HPDE6-E6E7 (cell line): ENCODE measurements around the gene LRRC1.

Experiments used
- DNase-seq: peaks from one replicate; pipeline ENCODE4 v3.0.0; 2011; ENCODE audit warnings: missing footprints; ENCODE audit errors: extremely low spot score

Gene LRRC1

DNA sequence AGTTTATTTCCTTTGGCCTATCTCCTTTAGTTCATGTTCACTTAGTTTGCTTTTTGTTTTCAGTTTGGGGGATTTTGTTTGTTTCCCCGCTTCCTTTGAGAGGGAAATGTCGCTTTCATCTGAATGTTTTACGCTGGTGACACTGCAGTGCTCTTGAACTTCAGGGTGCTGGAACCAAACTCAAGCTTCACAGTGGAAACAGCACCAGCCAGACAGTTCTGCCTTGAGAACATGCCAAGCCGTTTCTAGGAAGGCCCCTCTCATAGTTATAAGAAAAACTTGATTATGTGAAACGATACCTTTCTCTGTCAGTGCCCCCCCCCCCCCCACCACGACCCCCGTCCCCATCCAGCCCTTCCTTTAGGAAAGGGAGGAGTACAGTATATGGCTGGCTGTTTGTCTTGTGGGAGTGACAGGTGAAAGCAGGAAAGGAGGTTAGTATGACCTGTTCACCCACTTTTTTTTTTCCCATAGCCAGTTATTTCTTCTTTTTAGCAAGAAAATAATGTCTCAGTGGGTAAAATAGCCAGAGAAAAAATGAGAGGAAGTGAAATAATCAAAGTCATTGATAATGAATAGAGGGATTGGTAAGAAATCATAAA is 130.1 kb downstream of the LRRC1 start:
- no peak for DNase-seq

DNA sequence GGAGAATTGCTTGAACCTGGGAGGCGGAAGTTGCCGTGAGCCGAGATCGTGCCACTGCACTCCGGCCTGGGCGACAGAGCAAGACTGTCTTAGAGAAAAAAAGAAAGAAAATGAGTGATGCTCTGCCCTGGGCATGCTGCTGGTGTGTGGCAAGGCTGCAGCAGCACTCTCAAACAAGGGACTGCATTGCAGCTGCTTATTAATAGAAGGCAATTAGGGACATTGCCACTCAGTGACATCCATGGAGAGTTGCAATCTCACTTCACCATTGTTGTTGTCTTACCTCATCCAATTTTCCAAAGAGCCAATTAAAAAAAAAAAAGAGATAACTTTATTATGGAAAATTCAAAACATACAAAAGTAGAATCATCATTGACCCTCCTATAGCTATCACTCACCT is 131.1 kb downstream of the LRRC1 start:
- DNase-seq, result no peak

DNA sequence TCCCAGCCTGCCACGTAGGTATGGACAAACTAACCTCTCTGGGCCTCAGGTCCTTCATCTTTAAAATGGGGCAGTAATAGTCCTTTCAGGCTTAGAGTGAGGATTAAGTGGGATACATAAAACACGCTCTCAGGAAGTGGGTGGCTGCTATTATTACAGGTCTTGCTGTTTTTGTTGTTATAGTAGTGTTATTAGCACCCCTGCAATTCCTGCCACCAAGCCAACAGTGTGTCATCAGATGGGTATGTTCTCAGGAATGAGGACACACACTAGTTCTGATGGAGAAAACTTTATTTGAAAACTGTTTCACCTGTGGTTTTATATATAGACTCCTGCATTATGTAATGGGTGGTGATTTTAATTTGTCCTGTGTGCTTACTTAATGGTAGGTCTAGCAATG is 131.7 kb downstream of the LRRC1 start:
- DNase-seq, result no peak

DNA sequence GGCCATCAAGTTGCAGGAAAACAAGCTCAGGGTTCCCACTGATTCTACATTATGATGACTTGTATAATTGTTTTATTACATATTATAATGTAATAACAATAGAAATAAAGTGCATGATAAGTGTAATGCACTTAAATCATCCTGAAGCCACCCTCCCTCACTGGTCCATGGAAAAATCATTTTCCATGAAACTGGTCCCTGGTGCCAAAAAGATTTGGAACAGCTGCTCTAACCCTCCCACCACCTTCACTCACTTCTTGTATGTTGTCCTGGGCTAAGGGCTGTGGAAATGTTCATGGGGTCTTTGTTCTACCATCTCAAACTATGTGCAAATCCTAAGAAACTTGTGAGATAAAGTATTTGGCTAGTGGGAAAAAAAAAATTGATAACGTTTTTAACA is 133.8 kb downstream of the LRRC1 start:
- DNase-seq, result no peak

DNA sequence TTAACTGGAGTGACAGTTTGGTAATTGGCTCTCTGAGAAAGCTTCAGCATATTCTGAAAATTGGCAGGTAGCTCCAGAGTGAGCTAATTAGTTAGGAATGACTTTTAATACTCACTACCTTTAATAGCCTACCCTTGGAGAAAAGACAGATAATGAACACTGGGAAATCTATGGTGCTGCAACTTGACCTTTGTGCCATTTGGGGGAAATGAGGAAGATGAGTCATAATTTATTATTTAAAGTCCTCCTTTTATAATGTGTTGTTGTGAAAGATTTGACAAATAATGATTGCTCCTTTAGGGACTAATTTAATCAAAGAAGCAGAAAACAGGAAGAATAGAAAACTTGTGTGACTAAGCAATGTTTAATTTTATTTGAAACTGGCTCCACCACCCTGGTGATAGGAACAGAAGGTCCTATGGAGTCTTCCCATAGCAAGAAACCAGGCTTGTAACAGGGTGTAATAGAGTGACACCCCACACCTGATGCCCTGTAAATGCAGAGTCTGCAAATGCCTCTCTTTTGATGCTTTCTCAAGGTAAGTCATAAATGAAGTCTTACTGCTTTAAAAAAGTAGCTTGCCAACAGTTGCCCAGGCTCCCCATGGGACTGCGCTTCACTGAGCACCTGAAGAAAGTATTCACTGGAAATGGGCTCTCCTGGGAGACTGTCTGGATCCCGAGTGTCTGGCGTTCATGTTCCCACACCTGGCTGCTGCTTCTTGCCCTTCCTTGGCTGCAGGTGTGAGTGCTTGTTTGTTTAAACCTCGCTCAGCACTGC is 134.4 kb downstream of the LRRC1 start:
- no peak for DNase-seq

DNA sequence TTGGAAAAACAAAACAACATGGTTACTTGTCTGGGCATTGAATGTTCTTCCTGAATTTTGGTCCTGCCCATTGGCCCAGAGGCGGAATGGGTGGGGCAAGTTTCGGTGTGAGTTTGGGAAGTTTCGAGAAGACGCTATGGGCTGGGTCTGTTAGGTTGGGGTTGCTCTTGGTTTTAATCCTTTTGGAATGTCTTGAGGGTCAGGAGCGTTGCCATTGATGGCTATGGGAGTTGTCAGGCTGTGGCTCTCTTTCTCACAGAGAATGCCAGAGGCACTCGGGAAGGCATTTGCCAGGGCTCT is 135.0 kb downstream of the LRRC1 start:
- no peak for DNase-seq

DNA sequence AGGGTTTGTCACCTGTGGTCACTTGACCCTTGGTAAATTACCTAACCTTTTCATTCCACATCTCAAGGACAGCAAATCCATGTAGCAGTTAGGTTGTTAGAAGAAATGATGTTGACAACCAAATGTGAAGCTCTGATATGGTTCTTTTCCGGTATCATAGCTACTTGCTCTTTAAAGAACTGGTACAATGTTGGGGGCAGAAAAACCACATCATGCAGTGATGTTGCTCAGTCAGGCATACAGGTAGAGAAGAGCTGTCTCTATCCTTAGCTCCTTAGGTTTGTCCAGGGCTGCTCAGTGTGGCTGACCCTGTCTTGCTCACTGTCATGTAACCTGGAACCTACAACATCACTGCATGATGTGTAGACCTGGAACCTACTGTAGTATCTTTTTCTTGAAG is 135.5 kb downstream of the LRRC1 start:
- DNase-seq, result no peak

DNA sequence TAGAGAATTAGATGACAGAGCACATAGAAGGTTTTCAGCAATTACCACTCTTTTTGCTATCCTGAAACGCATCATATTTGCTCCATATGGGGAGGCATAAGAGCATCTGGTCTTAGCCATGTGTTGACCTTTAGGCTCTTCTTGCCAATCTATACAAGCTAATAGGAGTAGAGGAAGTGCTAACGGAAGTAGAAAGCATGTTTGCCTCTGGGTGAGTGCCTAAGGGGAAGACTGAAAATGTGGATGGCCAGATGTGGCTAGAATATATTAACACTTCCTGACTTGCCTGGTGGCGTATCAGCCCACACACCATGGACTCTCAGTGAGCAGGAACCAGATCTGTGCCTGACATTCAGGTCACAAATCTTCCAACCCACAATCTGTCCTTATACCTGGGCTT is 136.3 kb downstream of the LRRC1 start:
- DNase-seq, result no peak

DNA sequence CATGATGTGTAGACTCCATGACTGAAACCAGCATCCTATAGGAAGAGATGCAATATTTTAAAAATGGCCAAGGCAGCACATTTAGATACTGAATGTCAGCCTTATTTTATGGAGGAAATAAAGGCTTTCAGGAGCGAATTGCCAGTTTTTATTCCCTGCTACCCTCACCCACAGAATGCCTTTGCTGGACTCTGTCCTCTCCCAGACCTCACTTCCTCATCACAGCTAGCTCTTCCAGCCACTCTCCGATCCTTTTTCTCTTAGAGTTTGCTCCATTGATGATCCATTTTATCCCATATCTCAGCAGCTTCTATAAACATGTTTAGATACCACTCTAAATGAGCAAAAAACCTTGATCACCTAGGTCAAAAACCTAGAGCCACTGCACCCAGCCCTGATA is 137.7 kb downstream of the LRRC1 start:
- no peak for DNase-seq

DNA sequence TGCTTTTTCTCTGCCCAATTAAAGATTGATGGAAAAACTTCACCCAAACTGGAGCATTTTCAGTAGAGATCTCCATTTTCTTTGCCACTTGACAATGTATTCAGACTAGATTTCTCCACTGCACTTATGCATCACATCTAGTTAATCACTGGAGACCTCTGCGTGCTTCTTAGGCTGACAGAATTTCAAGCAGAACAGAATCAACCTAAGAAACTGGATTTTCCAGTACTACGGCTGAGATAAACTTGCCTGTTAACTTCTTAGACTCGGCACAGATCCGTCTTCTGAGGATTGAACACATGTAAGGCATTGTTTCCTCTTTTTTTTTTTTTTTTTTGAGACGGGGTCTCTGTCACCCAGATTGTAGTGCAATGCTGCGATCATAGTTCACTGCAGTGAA is 139.2 kb downstream of the LRRC1 start:
- DNase-seq, result no peak

DNA sequence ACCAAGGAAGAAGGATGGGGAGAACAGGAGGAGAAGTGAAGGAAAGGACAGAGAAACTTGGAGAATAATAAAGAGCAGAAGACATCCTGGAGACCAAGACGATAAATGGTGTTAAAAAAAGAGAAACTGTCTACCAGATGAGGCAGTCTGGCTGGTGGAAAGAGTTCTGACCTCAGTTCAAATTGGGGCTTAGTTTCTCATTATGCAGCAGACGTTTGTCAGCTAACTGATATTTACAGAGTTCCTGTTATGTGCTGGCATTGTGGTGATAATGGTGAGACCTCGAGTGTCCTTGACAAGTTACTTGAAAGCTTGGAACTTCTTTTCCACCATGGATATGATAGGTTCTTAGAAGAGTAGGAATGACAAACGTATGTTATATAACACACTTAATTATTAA is 142.7 kb downstream of the LRRC1 start:
- DNase-seq, result no peak

DNA sequence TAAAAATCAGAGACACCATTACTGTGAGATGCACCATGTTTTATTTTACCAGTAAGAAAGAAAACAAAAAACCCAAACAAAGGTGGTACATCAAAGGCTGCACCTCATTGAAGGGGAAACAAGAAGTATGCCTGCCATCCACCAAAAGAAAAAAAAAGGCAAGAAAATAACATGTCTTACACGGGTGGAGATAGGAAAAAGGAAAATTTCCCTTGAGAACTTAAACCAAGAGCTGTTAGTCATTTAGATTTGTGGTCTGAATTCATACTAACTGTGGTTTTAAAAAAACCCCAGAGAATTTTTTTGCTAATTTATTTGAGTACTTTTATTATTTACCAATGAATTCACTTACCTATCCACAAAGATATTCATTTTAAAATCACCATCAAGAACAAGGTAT is 144.0 kb downstream of the LRRC1 start:
- DNase-seq, result no peak

DNA sequence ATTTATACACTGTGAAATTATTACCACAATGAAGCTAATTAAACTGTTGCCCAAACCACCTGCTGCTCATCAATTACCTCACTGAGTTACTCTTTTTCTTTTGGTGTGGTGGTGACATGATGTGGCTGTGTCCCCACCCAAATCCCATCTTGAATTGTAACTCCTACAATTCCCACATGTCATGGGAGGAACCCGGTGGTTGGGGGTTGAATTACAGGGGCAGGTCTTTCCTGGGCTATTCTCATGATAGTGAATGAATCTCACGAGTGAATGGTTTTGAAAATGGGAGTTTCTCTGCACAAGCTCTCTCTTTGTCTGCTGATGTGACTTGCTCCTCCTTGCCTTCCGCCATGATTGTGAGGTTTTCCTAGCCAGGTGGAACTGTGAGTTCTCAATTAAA is 145.0 kb downstream of the LRRC1 start:
- DNase-seq, result no peak

DNA sequence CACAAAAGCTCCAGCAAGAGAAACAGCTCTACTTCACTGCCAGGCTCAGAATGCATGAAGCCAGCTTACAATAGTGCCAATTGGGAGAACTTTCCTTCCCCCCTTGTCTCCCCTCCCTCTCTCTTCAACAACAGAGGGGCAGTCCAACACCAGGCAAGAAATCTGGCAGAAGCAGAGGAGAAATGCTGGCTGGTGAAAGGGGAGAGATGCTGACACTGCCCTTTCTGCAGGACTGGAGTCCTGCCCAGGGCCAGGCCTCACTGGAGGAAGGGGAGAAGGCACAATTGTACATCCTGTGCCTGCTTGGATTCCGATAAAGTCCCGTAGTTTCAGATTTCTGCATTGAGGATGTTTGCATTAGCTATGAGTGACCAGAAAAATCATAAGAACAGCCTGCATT is 148.6 kb downstream of the LRRC1 start:
- no peak for DNase-seq

DNA sequence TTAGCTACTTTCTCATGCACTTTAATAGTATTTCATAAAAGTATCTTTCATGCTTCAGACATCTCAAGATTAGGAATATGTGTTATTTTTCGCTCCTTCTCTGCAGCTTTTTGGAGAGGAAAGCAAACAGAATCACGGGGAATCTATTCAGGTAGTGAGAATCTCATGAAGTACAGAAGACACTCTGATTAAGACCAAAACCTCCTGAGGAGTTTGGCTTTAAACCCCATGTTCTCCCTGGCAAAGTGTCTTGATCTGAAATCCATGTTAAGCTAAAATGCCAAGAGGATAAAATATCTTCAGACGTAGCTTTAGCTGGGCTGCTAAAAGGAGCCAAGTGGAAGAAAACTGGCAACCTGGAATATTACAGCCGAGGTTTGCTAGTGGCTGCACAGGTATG is 149.3 kb downstream of the LRRC1 start:
- no peak for DNase-seq

DNA sequence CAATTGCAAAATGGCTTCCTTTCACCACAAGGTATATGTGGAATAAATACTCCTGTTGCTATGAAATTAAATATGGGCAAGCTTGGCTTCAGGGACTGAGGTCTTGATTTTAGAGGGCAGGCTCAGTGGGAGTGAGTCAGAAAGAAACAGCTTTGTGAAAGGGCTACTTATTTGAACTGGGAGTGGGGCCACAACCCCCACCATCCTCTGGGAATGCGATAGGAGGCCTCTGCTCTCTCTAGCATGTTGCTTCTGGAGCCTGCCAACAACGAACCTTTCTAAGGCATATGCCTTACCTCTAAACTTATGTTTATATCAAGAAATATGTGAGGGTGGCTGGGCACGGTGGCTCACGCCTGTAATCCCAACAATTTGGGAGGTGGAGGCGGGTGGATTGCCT is 149.7 kb downstream of the LRRC1 start:
- no peak for DNase-seq

DNA sequence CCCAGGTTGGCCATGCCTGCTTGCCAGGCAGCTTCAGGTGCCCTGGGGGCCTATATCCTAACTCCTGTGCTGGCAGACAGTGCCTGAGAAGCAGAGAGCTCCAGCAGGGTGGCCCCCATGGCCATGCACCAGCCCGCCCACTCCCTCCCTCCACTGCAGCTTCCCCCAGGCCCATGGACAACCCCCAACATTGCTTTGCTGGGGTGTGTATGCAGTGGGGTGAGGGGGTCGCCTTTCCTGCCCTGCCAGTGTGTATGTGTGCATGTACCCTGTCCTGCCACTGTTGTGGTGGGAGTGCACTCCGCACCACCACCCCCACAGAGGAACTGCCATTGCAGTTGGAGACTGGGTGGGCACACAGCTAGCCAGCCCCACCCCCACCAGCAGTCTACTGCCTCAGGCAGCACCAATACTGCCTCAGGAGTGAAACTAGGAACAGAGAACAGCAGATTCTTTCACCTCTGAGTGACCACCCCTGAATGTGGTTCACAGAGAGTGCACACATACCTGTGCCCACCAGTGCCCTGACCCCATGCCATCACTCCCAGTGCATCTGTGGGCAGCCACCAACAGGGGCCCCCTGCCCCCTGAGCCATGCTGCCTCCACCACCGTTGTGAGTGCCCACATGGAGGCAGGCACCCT is 151.1 kb downstream of the LRRC1 start:
- DNase-seq, result no peak

DNA sequence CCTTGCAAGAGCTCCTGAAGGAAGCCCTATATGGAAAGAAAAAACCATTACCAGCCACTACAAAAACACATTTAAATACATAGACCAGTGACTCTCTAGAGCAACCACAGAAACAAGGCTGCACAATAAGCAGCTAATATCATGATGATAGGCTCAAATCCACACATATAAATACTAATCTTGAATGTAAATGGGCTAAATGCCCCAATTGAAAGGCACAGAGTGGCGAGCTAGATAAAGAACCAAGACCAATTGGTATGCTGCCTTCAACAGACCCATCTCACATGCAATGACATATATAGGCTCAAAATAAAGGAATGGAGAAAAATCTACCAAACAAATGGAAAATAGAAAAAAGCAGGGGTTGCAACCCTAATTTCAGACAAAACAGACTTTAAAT is 153.0 kb downstream of the LRRC1 start:
- DNase-seq, result no peak

DNA sequence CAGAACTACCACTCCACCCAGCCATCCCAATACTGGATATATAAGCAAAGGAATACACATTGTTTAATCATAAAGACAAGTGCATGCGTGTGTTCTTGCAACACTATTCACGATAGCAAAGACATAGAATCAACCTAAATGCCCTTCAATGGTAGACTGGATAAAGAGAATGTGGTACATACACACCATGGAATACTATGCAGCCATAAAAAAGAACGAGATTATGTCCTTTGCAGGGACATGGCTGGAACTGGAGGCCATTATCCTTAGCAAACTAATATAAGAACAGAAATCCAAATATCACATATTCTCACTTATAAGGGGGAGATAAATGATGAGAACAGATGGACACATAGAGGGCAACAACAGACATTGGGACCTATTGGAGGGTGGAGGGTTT is 156.6 kb downstream of the LRRC1 start:
- no peak for DNase-seq

DNA sequence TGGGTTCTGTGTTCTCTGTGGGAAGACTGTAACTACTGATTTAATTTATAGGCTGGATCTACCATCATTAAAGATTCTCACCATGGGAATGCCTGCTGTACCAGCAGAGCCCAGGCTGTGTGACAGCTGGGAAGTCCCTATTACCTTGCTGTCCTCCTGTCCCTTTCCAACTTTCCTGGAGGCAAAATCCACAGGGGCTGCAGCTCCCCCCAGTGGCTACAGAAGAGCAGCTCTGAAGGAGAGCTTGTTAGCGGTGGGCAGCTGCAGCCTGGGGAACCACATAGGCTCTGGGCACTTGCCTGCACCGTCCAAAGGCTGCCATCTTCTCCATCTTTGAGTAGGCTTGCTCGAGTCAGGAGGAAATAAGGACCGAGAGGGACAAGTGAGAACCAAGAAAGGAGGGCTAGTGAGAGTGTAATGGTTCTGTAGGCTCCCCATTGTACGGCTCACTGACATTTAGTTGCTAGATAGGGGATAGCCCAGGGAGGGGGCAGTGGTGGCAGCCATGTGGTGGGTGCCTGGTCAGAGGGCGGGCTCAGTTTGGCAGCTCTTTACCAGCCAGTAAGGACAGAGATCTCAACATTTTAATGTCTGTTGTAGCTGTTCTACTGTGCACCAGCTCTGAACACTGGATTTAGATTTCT is 161.4 kb downstream of the LRRC1 start:
- DNase-seq, result peak; percentile 72

DNA sequence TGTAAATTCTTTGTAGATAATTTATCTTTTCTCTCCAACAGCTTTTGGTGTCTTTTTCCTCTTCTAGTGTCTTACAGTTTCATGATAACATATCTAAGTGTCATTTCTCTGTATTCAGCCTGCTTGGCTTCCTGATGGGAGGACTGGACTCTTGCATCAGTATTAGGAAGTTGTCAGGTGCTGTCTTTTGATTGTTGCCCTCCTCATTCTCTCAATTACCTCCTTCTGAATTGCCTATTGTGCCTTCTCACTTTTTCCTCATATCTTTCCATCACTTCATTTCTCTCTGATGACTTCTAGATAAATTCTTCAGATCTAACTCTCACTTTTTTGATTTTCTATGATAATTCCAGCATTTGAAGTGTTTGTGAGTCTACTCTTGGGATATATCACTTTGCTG is 162.0 kb downstream of the LRRC1 start:
- DNase-seq, result no peak

DNA sequence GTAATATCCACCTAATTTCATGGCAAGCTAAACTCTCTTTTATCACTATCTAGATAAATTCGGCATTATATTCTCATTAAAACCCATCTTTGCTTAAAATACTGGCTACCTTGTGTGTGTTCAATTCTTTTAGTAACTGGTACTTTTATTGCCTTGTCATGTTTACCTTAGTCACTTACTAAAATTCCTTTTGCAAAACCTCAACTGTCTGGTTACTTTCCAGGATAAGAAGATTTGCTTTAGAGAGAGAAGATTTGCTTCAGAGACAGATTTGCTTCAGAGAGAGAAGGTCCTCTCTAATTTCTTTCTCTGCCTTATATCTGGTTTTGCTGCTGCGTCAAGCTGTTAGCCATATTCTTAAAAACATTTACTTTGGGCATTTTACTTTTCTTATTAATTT is 164.9 kb downstream of the LRRC1 start:
- DNase-seq, result no peak

DNA sequence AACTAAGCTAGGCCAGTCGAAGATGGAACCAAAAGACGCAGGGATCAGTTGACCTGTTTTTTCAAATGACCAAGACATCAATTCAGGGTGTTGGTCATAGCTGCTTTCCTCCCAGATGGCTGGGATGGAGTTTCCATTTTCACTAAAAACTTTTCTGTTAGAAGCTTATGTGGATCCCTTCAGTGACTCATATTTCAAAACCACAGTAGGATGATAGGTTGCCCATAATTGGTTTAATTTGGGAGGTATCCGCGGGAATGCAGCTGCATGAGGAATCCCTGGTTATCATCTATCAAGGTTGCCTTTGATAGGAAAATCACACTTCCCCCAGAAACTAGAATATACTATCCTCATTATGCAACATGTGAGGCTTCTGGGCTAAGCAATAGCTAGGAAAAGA is 165.5 kb downstream of the LRRC1 start:
- no peak for DNase-seq
